Keratinocyte (primary cell): Measurements from ENCODE around the gene PCDH15.

Source experiments
- EZH2 ChIP-seq: IDR thresholded peaks from one replicate; pipeline ENCODE4 v1.6.1; 2012; ENCODE audit warnings: inconsistent platforms, mild to moderate bottlenecking, low read length, moderate library complexity
- TF ChIP-seq, protein P1 (sequence below), 3 experiments: IDR thresholded peaks in 1 of 3; conservative IDR thresholded peaks in 1 of 3; optimal IDR thresholded peaks in 1 of 3; 2 replicates in 2 of 3; 3 replicates in 1 of 3; pipeline versions ENCODE3 to v1.5.1; 2011; ENCODE audit warnings: low read length in 3 of 3, mild to moderate bottlenecking in 3 of 3, moderate library complexity in 2 of 3, control low read depth in 1 of 3, inconsistent platforms in 1 of 3; ENCODE audit not compliant: insufficient read depth in 2 of 3; ENCODE audit errors: extremely low read depth in 1 of 3

GRCh38 chr10:54799506-54799905 lies 1.5 kb downstream of the PCDH15 start:
- TF ChIP-seq, protein P1, sequence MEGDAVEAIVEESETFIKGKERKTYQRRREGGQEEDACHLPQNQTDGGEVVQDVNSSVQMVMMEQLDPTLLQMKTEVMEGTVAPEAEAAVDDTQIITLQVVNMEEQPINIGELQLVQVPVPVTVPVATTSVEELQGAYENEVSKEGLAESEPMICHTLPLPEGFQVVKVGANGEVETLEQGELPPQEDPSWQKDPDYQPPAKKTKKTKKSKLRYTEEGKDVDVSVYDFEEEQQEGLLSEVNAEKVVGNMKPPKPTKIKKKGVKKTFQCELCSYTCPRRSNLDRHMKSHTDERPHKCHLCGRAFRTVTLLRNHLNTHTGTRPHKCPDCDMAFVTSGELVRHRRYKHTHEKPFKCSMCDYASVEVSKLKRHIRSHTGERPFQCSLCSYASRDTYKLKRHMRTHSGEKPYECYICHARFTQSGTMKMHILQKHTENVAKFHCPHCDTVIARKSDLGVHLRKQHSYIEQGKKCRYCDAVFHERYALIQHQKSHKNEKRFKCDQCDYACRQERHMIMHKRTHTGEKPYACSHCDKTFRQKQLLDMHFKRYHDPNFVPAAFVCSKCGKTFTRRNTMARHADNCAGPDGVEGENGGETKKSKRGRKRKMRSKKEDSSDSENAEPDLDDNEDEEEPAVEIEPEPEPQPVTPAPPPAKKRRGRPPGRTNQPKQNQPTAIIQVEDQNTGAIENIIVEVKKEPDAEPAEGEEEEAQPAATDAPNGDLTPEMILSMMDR (optimal IDR thresholded peaks at IDR 0.05 in 1 of 3, IDR thresholded peaks at IDR 0.05 in 1 of 3, conservative IDR thresholded peaks at IDR 0.05 in 1 of 3; ENCODE audit: extremely low read depth in 1 of 3, insufficient read depth in 2 of 3, low read length in 3 of 3) = no peak
- TF ChIP-seq EZH2 = no peak
